BLaER1 treated with 17β-estradiol and CSF1 and Interleukin-3, amounts not matched to agents 10 nM and 100 nM (cell line): ENCODE data around the gene GABRG3.

Experiments used
- H3K27ac ChIP-seq, 11 experiments: shearing (Covaris generic); formaldehyde crosslinking; 2 replicates each; pipeline ENCODE4 v1.8.1; 2022
- H3K27me3 ChIP-seq, 11 experiments: shearing (Covaris generic); formaldehyde crosslinking; 2 replicates each; pipeline ENCODE4 v1.8.1; 2022
- H3K36me3 ChIP-seq, 11 experiments: shearing (Covaris generic); formaldehyde crosslinking; 2 replicates each; pipeline ENCODE4 v1.8.1; 2022
- H3K4me1 ChIP-seq, 10 experiments: shearing (Covaris generic); formaldehyde crosslinking; 2 replicates each; pipeline ENCODE4 v1.8.1; 2022
- H3K4me2 ChIP-seq, 11 experiments: shearing (Covaris generic); formaldehyde crosslinking; 2 replicates each; pipeline ENCODE4 v1.8.1; 2022
- H3K4me3 ChIP-seq, 10 experiments: shearing (Covaris generic); formaldehyde crosslinking; 2 replicates each; pipeline ENCODE4 v1.8.1; 2022
- H3K9ac ChIP-seq, 11 experiments: shearing (Covaris generic); formaldehyde crosslinking; 2 replicates each; pipeline ENCODE4 v1.8.1; 2022
- H3K9me3 ChIP-seq, 11 experiments: shearing (Covaris generic); formaldehyde crosslinking; replicated peaks in 1 of 11; 2 replicates each; pipeline ENCODE4 v1.8.1; 2022
- H4K20me1 ChIP-seq, 11 experiments: shearing (Covaris generic); formaldehyde crosslinking; 2 replicates each; pipeline ENCODE4 v1.8.1; 2022
- Cebpa-rat ChIP-seq, 11 experiments: shearing (Covaris generic); IDR thresholded peaks; 2 replicates each; pipeline ENCODE4 v1.8.1; 2022

GABRG3 gene

DNA sequence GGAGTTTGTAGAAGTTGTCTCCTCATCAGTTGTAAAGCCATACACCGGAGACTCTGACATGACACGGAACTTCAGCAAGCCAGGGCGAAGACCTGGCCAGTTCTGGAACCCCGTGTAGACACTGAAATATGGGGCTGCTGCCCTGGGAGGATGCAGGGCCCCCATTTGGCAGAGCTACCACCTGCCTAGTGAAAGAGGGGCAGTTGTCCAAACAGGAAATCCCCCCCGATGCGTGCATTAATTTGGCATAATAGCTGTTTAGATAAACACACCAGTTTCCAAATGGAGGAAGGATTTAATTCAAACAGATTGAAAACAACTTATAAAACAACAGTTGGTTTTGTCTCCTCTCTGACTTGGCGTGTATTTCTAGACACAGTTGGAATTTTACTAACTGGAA is 357.2 kb downstream of the GABRG3 start:
- Histone ChIP-seq H3K9me3 (peaks cover 0 to 10% (median 0%) of the 10 kb centered on the region in 11 experiments; a peak in 4 of 22 replicates), H3K27me3 (no peaks in the 10 kb centered on the region), H3K9ac (no peak overlapping the region), H3K4me3 (no peak overlapping the region), H3K27ac (no peak overlapping the region), H3K4me1 (no peaks in the 10 kb centered on the region), H4K20me1 (no peaks in the 10 kb centered on the region), H3K36me3 (no peaks in the 10 kb centered on the region), H3K4me2 (no peak overlapping the region)
- no peak for TF ChIP-seq Cebpa-rat (IDR thresholded peaks at IDR 0.05)

DNA sequence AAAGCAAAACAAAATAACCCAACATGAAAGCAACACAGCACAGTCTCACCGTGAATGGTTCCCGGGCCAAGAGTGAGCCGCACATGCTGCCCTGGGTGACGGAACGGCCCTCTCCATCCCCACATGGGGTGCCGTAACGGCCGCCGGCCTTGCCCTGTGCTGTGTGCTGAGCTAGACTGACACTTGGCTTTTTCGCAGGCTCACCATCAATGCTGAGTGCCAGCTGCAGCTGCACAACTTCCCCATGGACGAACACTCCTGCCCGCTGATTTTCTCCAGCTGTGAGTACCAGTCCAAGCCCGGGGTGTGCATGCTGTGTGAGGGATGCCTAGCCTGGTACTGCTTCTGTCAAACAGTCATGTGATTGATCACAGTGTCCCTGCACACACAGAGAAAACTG is 357.6 kb downstream of the GABRG3 start:
- H3K27ac ChIP-seq: no peak overlapping the region
- H3K27me3 ChIP-seq: no peaks in the 10 kb centered on the region

DNA sequence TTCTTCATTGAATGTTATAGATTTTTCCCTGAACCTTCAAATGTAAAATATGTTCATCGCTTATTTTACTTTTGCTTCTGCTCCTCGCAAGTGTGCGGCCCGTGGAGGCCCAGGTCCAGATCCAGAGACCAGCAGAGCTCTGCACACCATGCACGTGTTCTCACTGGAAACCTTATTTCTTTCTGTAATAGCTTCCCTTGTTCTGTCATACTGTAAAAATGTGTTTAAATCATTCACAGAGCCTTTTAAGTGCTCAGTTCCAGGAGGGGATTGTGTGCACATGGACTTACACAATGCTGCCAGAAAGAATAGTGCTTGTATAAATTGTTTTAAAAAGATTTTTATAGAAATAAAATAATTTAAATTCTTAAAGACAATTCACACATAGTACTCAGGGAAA is 359.3 kb downstream of the GABRG3 start:
- H3K27ac ChIP-seq: no peak overlapping the region
- no peak overlapping the region for H3K4me3 ChIP-seq
- H3K36me3 ChIP-seq: no peaks in the 10 kb centered on the region
- no peak overlapping the region for H3K4me2 ChIP-seq
- no peak for TF ChIP-seq Cebpa-rat (IDR thresholded peaks at IDR 0.05)
- no peaks in the 10 kb centered on the region for H3K27me3 ChIP-seq
- H3K4me1 ChIP-seq: no peaks in the 10 kb centered on the region
- H3K9ac ChIP-seq: no peak overlapping the region
- H4K20me1 ChIP-seq: no peaks in the 10 kb centered on the region
- no peaks in the 10 kb centered on the region for H3K9me3 ChIP-seq

More for the DNA sequence above, 357.6 kb downstream of the GABRG3 start:
- H4K20me1 ChIP-seq: no peaks in the 10 kb centered on the region
- no peaks in the 10 kb centered on the region for H3K36me3 ChIP-seq
- H3K9me3 ChIP-seq: peaks cover 0 to 8% (median 0%) of the 10 kb centered on the region in 11 experiments; a peak in 4 of 22 replicates
- no peak overlapping the region for H3K4me2 ChIP-seq
- no peaks in the 10 kb centered on the region for H3K4me1 ChIP-seq
- no peak for TF ChIP-seq Cebpa-rat (IDR thresholded peaks at IDR 0.05)
- H3K9ac ChIP-seq: no peak overlapping the region
- no peak overlapping the region for H3K4me3 ChIP-seq

DNA sequence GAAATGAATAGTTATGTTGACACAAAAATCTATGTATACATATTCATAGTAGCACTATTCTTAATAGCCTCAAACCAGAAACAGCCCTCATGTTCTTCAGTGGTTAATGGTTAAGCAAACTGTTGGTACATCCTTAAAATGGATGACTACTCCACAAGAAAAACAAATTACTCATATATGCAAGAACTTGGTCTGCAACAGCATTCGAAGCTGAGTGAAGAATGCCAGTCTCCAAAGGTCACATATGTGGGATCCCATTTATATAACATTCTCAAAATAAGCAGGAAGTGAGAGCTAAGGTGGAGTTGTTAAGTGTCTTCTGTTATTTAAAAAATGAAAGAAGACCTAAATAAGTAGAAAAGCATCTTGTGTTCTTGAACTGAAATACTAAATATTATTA is 365.7 kb downstream of the GABRG3 start:
- no peak for TF ChIP-seq Cebpa-rat (IDR thresholded peaks at IDR 0.05)
- no peaks in the 10 kb centered on the region; a peak in 1 of 22 replicates for H3K9me3 ChIP-seq
- H3K4me2 ChIP-seq: no peak overlapping the region

DNA sequence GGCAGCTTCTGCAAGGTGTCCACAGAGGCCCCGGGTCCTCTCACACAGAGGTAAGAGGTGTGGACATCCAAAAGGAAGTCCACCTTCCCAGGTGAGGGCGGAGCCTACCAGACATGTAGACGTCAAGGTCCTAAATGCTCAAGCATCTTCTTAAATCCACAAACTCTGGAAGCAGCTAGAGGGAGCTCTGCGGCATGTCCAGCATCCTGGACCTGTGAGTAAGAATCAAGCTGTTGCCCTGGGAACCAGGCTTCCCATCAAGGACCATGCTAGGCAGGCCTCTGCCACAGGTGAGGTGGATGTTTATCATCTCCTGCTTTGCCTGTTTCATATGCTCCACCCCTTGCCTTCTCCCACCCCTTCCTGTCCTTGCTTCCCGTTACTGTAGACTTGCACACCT is 368.2 kb downstream of the GABRG3 start:
- TF ChIP-seq Cebpa-rat (IDR thresholded peaks at IDR 0.05): no peak
- Histone ChIP-seq H3K9ac (no peak overlapping the region), H3K9me3 (no peaks in the 10 kb centered on the region; a peak in 1 of 22 replicates)

More for the DNA sequence above, 365.7 kb downstream of the GABRG3 start:
- Histone ChIP-seq H3K36me3 (no peaks in the 10 kb centered on the region), H3K27me3 (no peaks in the 10 kb centered on the region), H3K4me3 (no peak overlapping the region), H3K9ac (no peak overlapping the region), H3K27ac (no peak overlapping the region), H4K20me1 (no peaks in the 10 kb centered on the region), H3K4me1 (no peaks in the 10 kb centered on the region)

DNA sequence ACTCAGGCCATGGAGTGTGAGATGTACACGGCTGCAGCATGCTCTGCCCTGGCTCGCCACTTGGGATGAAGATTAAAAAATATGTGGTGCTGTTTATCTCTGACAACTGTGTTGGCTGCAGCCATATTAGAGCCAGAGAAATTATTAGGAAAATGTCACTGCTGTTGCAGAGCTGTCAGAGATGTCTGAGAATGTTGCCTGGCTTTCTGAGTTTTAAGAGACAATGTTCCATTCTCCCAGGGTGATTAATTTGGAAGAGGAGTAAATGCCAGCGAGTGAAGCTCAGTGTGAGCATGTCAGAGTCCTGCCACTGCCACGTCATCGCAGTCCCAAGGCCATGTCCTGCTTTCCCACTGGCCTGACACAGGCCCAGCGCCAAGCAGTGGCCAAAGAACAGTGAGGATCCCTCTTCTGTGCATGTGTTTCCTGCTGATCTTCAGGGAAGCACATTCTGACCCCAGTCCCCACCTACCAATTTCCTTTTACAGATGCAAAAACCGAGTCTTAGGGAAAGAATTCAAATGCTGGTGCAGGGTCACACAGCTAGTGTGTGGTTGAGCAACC is 370.9 kb downstream of the GABRG3 start:
- H3K4me1 ChIP-seq: no peaks in the 10 kb centered on the region
- no peak overlapping the region for H3K27ac ChIP-seq
- no peaks in the 10 kb centered on the region for H4K20me1 ChIP-seq
- peaks cover 0 to 1% (median 0%) of the 10 kb centered on the region in 11 experiments; a peak in 3 of 22 replicates for H3K9me3 ChIP-seq
- H3K36me3 ChIP-seq: no peaks in the 10 kb centered on the region
- H3K27me3 ChIP-seq: no peaks in the 10 kb centered on the region
- H3K9ac ChIP-seq: no peak overlapping the region
- H3K4me3 ChIP-seq: no peak overlapping the region
- no peak for TF ChIP-seq Cebpa-rat (IDR thresholded peaks at IDR 0.05)
- H3K4me2 ChIP-seq: no peak overlapping the region

More for the DNA sequence above, 368.2 kb downstream of the GABRG3 start:
- H3K4me3 ChIP-seq: no peak overlapping the region
- no peaks in the 10 kb centered on the region for H3K4me1 ChIP-seq
- H4K20me1 ChIP-seq: no peaks in the 10 kb centered on the region
- H3K27ac ChIP-seq: no peak overlapping the region
- H3K27me3 ChIP-seq: no peaks in the 10 kb centered on the region
- H3K36me3 ChIP-seq: no peaks in the 10 kb centered on the region
- H3K4me2 ChIP-seq: no peak overlapping the region

DNA sequence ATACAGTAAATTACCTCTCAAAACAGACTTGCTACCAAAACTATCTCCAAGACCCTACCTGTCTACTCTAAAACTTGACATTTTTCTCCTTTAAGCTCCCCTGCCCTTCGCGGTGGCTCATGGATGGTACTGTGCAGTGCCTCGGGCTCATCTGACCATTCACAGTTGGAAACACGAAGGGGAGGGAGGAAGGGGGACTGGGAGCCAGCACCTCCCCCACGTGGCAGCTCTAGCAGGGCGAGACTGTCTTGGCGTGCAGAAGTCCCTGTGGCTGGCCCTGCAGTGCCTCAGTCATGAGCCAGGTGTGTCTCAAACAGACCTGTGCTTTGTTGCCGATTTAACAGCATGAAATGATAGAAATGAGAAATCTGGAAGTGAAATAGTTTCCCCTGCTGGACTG is 372.0 kb downstream of the GABRG3 start:
- H3K4me1 ChIP-seq: no peaks in the 10 kb centered on the region
- H3K27me3 ChIP-seq: no peaks in the 10 kb centered on the region
- no peaks in the 10 kb centered on the region for H4K20me1 ChIP-seq
- peaks cover 0 to 7% (median 5%) of the 10 kb centered on the region in 11 experiments; a peak in 4 of 22 replicates for H3K9me3 ChIP-seq
- no peak overlapping the region for H3K27ac ChIP-seq
- no peaks in the 10 kb centered on the region for H3K36me3 ChIP-seq
- H3K9ac ChIP-seq: no peak overlapping the region
- H3K4me3 ChIP-seq: no peak overlapping the region
- no peak for TF ChIP-seq Cebpa-rat (IDR thresholded peaks at IDR 0.05)
- no peak overlapping the region for H3K4me2 ChIP-seq

DNA sequence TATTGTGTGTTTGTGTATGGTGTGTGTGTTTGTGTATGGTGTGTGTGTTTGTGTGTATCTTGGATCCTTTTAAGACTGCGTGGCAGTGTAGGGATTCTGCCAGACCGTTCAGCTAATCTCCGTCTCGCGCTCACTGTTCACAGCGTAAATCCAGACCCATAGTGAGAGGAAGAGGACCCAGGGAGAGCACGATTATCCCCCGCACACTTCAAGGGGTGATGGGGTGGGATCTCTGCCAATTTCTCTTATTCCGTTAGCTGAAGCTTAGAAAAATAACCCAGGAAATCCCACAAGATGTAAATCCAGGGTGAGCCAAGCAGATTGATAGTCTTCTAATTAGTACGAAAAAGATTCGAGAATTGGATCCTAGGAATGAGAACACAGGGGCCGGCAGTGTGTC is 381.2 kb downstream of the GABRG3 start:
- Histone ChIP-seq H3K36me3 (no peaks in the 10 kb centered on the region), H3K4me3 (no peak overlapping the region), H4K20me1 (no peaks in the 10 kb centered on the region), H3K27me3 (no peaks in the 10 kb centered on the region), H3K4me1 (no peaks in the 10 kb centered on the region), H3K9ac (no peak overlapping the region), H3K9me3 (peaks cover 0 to 7% (median 3%) of the 10 kb centered on the region in 11 experiments; a peak in 7 of 22 replicates), H3K27ac (no peak overlapping the region), H3K4me2 (no peak overlapping the region)
- TF ChIP-seq Cebpa-rat (IDR thresholded peaks at IDR 0.05): no peak

DNA sequence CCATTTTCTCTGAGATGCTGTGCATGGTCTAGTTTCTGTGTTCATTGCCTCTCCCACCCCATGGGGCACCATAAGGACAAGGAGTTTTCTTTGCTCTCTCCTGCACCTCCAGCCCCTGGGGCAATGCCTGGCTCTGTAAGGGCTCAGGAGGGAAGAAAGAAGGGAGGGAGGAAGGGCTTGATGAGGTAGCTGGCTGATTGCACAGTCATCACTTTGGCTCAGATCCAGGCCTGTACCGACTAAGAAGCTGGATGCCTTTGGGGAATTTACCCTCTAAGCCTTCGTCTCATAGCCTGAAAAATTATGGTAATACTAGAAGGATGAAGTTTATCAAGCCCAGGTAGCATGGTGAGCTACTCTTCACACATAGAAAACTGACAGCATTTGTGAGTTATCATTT is 382.9 kb downstream of the GABRG3 start:
- no peak for TF ChIP-seq Cebpa-rat (IDR thresholded peaks at IDR 0.05)
- H3K4me1 ChIP-seq: no peaks in the 10 kb centered on the region
- H3K9ac ChIP-seq: no peak overlapping the region
- peaks cover 0 to 7% (median 0%) of the 10 kb centered on the region in 11 experiments; a peak in 4 of 22 replicates for H3K9me3 ChIP-seq
- no peak overlapping the region for H3K4me3 ChIP-seq
- H3K36me3 ChIP-seq: no peaks in the 10 kb centered on the region
- no peak overlapping the region for H3K4me2 ChIP-seq
- H3K27ac ChIP-seq: no peak overlapping the region
- H4K20me1 ChIP-seq: no peaks in the 10 kb centered on the region
- no peaks in the 10 kb centered on the region for H3K27me3 ChIP-seq

DNA sequence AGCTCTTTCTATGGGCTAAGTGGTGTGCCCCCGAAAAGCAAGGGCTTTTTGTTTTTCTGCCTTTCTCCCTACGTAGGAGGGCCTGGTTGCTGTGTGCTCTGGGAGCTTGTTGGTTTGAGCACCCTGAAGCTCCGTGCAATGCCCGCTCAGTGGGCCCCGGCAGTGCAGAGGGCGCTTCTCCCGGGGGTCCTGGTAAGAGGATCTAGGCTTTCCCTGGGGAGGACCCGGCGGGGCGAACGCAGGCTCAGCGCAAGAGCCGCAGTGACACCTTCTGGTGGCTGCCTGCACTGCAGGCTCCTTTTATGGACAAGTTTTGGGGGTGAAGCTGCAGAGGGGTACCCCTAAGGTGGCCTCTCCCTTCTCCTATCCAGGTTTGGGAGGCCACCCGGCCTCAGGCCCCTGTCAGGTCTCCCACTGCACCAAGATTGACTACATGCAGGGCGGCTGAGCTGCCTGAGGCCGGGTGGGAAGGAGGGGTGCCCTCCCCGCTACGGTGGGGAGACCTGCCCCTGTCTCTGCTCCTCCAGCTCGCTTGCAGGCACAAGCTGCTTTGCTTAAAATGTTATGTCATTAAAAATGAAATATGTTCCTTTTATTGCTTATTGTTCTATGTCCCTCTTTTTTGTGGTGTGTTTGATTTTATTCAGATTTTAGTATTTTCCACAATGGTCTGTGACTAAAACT is 387.9 kb downstream of the GABRG3 start:
- Histone ChIP-seq H3K4me1 (no peaks in the 10 kb centered on the region), H4K20me1 (no peaks in the 10 kb centered on the region), H3K27me3 (no peaks in the 10 kb centered on the region), H3K9me3 (peaks cover 0 to 7% (median 0%) of the 10 kb centered on the region in 11 experiments; a peak in 4 of 22 replicates), H3K9ac (no peak overlapping the region), H3K4me3 (no peak overlapping the region), H3K27ac (no peak overlapping the region), H3K36me3 (no peaks in the 10 kb centered on the region), H3K4me2 (peak overlapping the region in 3 of 11 experiments; percentile 31 to 48 (median 42); a peak in 3 of 22 replicates)
- TF ChIP-seq Cebpa-rat (IDR thresholded peaks at IDR 0.05): no peak
